ENCODE data around the gene PANK1.

The PANK1 gene

DNA sequence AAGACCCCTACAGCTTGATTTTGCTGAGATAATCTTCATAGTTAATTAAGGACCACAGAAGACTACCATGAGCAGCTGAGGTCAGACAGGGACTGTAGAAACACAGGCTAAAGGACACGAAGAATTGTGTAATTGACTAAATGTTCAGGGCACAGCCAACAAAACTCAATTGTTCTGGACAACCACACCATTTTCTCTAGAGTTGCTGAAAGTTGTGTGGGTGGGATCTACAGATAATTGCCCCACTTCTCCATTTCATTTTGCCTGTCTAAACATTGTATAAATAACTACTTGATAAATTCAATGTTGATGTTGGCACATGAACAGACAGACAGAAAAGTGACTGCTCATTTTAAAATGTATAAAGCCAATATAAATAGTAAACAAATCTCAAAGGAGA lies 70.7 kb downstream of the PANK1 start:
- ChIA-PET POLR2A (no interaction called here), CTCF (interaction anchor here (0.7 kb wide), 2 partner anchors 161 to 255 kb away, joined by 3 to 4 read pairs; no protein-coding TSS in a partner anchor)
- Histone ChIP-seq H3K4me1 (ENCODE audit: control insufficient read depth, insufficient read depth, low read length) (no peaks in the 10 kb centered on the region), H3K36me3 (ENCODE audit: control insufficient read depth in 2 of 2, insufficient read depth in 1 of 2, low read length in 2 of 2) (no peaks in the 10 kb centered on the region), H3K27ac (ENCODE audit: extremely low read depth, low read depth, low read length) (no peak overlapping the region), H3K9me3 (ENCODE audit: control insufficient read depth, insufficient read depth, low read depth, low read length) (no peaks in the 10 kb centered on the region), H3K4me3 (ENCODE audit: low read depth, low read length) (no peak overlapping the region)
- TF ChIP-seq ZSCAN30 (tag by site-specific recombination; IDR thresholded peaks at IDR 0.05) (no peak), ZFHX2 (tag by site-specific recombination; conservative IDR thresholded peaks at IDR 0.05) (peak; percentile 36; the same call in 1 of the 2 replicates), ZNF211 (tag by site-specific recombination; IDR thresholded peaks at IDR 0.05; ENCODE audit: low read depth) (no peak), ZNF558 (tag by site-specific recombination; IDR thresholded peaks at IDR 0.05) (no peak), ZXDB (tag by site-specific recombination; IDR thresholded peaks at IDR 0.05) (no peak), OSR2 (tag by site-specific recombination; IDR thresholded peaks at IDR 0.05) (no peak), ZNF404 (tag by site-specific recombination; IDR thresholded peaks at IDR 0.05) (no peak), ZNF132 (tag by site-specific recombination; IDR thresholded peaks at IDR 0.05; ENCODE audit: borderline replicate concordance) (no peak), EGR2 (tag by site-specific recombination; IDR thresholded peaks at IDR 0.05; ENCODE audit: low read depth) (0 out of 2 replicates have a peak, but pooled peaks have one; percentile 18), ZNF311 (tag by site-specific recombination; IDR thresholded peaks at IDR 0.05; ENCODE audit: borderline replicate concordance) (no peak), ZNF549 (tag by site-specific recombination; IDR thresholded peaks at IDR 0.05) (no peak), ZNF514 (tag by site-specific recombination; IDR thresholded peaks at IDR 0.05) (no peak), ZNF221 (tag by site-specific recombination; IDR thresholded peaks at IDR 0.05; ENCODE audit: borderline replicate concordance) (no peak), ZFP3 (tag by site-specific recombination; IDR thresholded peaks at IDR 0.05; ENCODE audit: low read depth) (no peak), FEZF1 (tag by site-specific recombination; IDR thresholded peaks at IDR 0.05) (0 out of 2 replicates have a peak, but pooled peaks have one; percentile 15), ZNF664 (tag by site-specific recombination; IDR thresholded peaks at IDR 0.05) (no peak)
- TF ChIP-seq, protein P1, sequence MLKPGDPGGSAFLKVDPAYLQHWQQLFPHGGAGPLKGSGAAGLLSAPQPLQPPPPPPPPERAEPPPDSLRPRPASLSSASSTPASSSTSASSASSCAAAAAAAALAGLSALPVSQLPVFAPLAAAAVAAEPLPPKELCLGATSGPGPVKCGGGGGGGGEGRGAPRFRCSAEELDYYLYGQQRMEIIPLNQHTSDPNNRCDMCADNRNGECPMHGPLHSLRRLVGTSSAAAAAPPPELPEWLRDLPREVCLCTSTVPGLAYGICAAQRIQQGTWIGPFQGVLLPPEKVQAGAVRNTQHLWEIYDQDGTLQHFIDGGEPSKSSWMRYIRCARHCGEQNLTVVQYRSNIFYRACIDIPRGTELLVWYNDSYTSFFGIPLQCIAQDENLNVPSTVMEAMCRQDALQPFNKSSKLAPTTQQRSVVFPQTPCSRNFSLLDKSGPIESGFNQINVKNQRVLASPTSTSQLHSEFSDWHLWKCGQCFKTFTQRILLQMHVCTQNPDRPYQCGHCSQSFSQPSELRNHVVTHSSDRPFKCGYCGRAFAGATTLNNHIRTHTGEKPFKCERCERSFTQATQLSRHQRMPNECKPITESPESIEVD (tag by site-specific recombination; IDR thresholded peaks at IDR 0.05), result 0 out of 2 replicates have a peak, but pooled peaks have one; percentile 10
- TF ChIP-seq, protein P2, sequence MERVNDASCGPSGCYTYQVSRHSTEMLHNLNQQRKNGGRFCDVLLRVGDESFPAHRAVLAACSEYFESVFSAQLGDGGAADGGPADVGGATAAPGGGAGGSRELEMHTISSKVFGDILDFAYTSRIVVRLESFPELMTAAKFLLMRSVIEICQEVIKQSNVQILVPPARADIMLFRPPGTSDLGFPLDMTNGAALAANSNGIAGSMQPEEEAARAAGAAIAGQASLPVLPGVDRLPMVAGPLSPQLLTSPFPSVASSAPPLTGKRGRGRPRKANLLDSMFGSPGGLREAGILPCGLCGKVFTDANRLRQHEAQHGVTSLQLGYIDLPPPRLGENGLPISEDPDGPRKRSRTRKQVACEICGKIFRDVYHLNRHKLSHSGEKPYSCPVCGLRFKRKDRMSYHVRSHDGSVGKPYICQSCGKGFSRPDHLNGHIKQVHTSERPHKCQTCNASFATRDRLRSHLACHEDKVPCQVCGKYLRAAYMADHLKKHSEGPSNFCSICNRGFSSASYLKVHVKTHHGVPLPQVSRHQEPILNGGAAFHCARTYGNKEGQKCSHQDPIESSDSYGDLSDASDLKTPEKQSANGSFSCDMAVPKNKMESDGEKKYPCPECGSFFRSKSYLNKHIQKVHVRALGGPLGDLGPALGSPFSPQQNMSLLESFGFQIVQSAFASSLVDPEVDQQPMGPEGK (tag by site-specific recombination; IDR thresholded peaks at IDR 0.05), result no peak

DNA sequence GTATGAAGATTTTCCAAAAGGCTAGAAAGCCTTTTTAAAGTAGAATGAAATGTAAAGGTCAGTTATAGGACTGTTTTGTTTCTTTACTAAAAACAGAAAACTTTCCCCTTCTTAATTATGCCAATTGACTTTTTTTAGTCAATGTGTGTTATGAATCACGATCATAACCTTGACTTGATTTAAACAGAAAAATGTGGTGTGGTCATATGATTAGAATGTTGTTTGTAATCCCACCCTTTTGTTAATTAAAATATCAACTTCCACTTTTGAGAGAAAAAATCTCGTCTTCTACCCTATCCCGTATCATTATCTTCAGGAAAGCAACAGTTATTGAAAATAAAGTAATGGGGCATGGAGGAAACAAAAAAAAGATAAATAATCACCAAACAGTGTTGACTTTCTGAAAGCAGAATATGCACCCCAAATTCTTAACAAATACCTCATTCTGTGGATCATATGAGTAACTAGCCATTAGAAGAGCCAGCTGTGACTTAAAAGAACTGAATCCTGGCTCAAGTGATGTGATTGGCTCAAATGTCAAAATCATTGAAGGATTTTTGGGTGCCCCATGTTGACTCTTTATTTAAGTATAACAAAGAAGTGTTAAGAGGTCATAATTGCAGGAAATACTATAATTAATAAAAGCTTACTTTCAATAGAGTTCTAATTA lies 77.3 kb downstream of the PANK1 start:
- Histone ChIP-seq H3K27ac (ENCODE audit: extremely low read depth, low read depth, low read length) (no peak overlapping the region), H3K4me3 (ENCODE audit: low read depth, low read length) (no peak overlapping the region), H3K9me3 (ENCODE audit: control insufficient read depth, insufficient read depth, low read depth, low read length) (no peaks in the 10 kb centered on the region), H3K36me3 (ENCODE audit: control insufficient read depth in 2 of 2, insufficient read depth in 1 of 2, low read length in 2 of 2) (no peaks in the 10 kb centered on the region), H3K4me1 (ENCODE audit: control insufficient read depth, insufficient read depth, low read length) (0 out of 2 replicates have a peak, but pooled peaks cover 4% of the 10 kb centered on the region)
- ChIA-PET POLR2A (no interaction called here), CTCF (interaction anchor here (0.6 to 1.0 kb wide), 3 partner anchors 101 to 311 kb away, joined by 3 read pairs; no protein-coding TSS in a partner anchor)
- TF ChIP-seq ZNF747 (tag by site-specific recombination; IDR thresholded peaks at IDR 0.05) (no peak), ZNF785 (tag by site-specific recombination; IDR thresholded peaks at IDR 0.05) (no peak), ZNF292 (tag by site-specific recombination; IDR thresholded peaks at IDR 0.05; ENCODE audit: borderline replicate concordance, low read depth) (no peak), ZEB2 (tag by site-specific recombination; IDR thresholded peaks at IDR 0.05) (no peak), ZNF214 (tag by site-specific recombination; IDR thresholded peaks at IDR 0.05; ENCODE audit: borderline replicate concordance) (no peak), ZBTB21 (tag by site-specific recombination; IDR thresholded peaks at IDR 0.05) (no peak), REPIN1 (tag by site-specific recombination; IDR thresholded peaks at IDR 0.05; ENCODE audit: low read depth) (no peak), MZF1 (tag by site-specific recombination; IDR thresholded peaks at IDR 0.05; ENCODE audit: borderline replicate concordance) (no peak), ZNF621 (tag by site-specific recombination; IDR thresholded peaks at IDR 0.05) (no peak), ZNF416 (tag by site-specific recombination; IDR thresholded peaks at IDR 0.05) (no peak), ZNF626 (tag by site-specific recombination; IDR thresholded peaks at IDR 0.05) (no peak), ZNF239 (tag by site-specific recombination; IDR thresholded peaks at IDR 0.05) (no peak), ZNF530 (tag by site-specific recombination; IDR thresholded peaks at IDR 0.05; ENCODE audit: low read depth) (no peak)
- TF ChIP-seq, protein P3, sequence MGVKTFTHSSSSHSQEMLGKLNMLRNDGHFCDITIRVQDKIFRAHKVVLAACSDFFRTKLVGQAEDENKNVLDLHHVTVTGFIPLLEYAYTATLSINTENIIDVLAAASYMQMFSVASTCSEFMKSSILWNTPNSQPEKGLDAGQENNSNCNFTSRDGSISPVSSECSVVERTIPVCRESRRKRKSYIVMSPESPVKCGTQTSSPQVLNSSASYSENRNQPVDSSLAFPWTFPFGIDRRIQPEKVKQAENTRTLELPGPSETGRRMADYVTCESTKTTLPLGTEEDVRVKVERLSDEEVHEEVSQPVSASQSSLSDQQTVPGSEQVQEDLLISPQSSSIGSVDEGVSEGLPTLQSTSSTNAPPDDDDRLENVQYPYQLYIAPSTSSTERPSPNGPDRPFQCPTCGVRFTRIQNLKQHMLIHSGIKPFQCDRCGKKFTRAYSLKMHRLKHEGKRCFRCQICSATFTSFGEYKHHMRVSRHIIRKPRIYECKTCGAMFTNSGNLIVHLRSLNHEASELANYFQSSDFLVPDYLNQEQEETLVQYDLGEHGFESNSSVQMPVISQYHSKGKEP (tag by site-specific recombination; IDR thresholded peaks at IDR 0.05), result no peak

All from HEK293 (cell line).